HG02610 (cell line): ENCODE measurements around the gene TNKS2.

Experiments used
- ATAC-seq: cut with Tn5 transposase; IDR thresholded peaks from one replicate; pipeline ENCODE4 v1.9.1; 2021; ENCODE audit warnings: mild to moderate bottlenecking, moderate library complexity; ENCODE audit not compliant: unreplicated experiment

The TNKS2 gene

GRCh38 chr10:91907914-91908336 lies 109.7 kb downstream of the TNKS2 start:
- ATAC-seq: no peak

DNA sequence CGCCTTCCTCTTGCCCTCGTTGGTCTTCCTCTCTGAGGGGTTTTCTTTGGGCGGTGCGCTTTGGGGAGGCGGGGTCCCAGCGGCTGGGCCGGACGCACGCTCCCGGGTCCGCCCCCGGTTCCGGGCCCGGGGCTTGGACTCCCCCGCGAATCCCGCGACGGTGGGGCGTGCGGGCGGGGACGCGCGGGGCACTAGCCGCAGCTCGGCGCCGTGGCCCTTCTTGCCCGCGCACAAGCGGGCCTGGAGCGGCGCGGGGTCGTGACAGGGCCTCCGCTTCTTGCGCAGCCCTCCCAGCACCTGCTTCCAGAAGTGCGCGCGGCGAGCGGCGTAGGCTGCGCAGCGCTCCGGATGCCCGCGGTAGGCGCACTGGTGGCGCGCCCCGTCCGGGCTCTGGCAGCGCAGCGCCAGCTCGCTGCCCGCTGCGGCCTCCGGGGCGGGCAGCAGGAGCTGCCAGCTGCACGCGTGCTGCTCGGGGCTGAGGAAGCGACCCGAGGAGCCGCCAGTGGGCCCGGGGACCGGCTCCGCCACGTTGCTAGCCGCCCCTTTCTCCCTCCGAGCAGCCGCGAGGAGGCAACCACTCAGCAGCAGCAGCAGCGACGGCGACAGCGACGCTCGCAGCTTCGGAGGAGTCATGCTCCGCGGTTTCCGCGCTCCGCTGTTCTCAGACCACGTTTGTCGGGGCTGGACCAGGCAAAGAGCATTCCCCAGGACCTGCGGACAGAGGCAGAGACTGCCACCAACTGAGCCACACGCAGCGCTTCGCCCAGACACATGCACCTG lies 110.3 kb downstream of the TNKS2 start:
- ATAC-seq: peak; percentile 86

- no peak for ATAC-seq
These were observed 111.0 kb downstream of the TNKS2 start, which contains the start of gene FGFBP3 for GRCh38 chr10:91909117-91909677. Gene FGFBP3, minus strand, starts transcription at chr10:91909486. Its CDS starts 517 bp downstream, at chr10:91908969.

GRCh38 chr10:91910467-91910866 lies 112.2 kb downstream of the TNKS2 start:
- no peak for ATAC-seq
